Naive B cell (primary cell): ENCODE results near the gene MBNL3. TPM values are rescaled to one million over a fixed set of nuclear protein-coding genes. Genes with fewer than 3 reads are reported as not detected.
"Not testable (repeated sequence)": the region's sequence is repeated elsewhere in the genome, so short reads cannot be mapped to it uniquely, and the experiment has no call there.

Experiments used
- ATAC-seq, 2 donors: fragments of 150-1000 bp; cut with Tn5 transposase; 2 replicates each; pipeline ENCODE4 v1.10.0; 2021; ENCODE audit warnings: low read depth in 2 of 2, mild to moderate bottlenecking in 2 of 2, moderate library complexity in 2 of 2
- DNase-seq: peaks from one replicate; pipeline ENCODE4 v3.0.0; 2022
- H3K27ac Mint-ChIP-seq, 6 donors: one replicate each; pipeline ENCODE4 v1.8.0; 2020 to 2022; ENCODE audit warnings: mild to moderate bottlenecking in 6 of 6, mixed read lengths in 6 of 6, moderate library complexity in 5 of 6, inconsistent platforms in 2 of 6
- H3K27me3 Mint-ChIP-seq, 3 donors: one replicate each; pipeline ENCODE4 v1.8.0; 2021 to 2022; ENCODE audit warnings: mixed read lengths in 3 of 3, mild to moderate bottlenecking in 1 of 3
- H3K36me3 Mint-ChIP-seq, 2 donors: one replicate each; pipeline ENCODE4 v1.8.0; 2020 to 2022; ENCODE audit warnings: mixed read lengths in 2 of 2, inconsistent platforms in 1 of 2, mild to moderate bottlenecking in 1 of 2
- H3K4me1 Mint-ChIP-seq, 3 donors: one replicate each; pipeline ENCODE4 v1.8.0; 2020 to 2022; ENCODE audit warnings: mixed read lengths in 3 of 3, inconsistent platforms in 1 of 3, mild to moderate bottlenecking in 1 of 3, moderate library complexity in 1 of 3
- H3K4me3 Mint-ChIP-seq, 8 donors: one replicate each; pipeline ENCODE4 v1.8.0; 2020 to 2022; ENCODE audit warnings: mild to moderate bottlenecking in 8 of 8, mixed read lengths in 8 of 8, moderate library complexity in 8 of 8, inconsistent platforms in 2 of 8
- H3K9me3 Mint-ChIP-seq, 7 donors: one replicate each; pipeline ENCODE4 v1.8.0; 2020 to 2022; ENCODE audit warnings: mixed read lengths in 7 of 7, mild to moderate bottlenecking in 5 of 7, inconsistent platforms in 2 of 7, moderate library complexity in 1 of 7
- polyA plus RNA-seq, 6 donors: library from polyadenylated mRNA; unstranded; fragments of 300-500 nt; fragmentation: Illumina TruSeq; gene quantifications; one replicate each; pipeline ENCODE4 v1.2.3, GENCODE V29; 2021; ENCODE audit warnings: low read depth in 6 of 6

The MBNL3 gene
- polyA plus RNA-seq, 6 donors from 2014 or later: 82.4 to 129 (median 104) TPM

DNA sequence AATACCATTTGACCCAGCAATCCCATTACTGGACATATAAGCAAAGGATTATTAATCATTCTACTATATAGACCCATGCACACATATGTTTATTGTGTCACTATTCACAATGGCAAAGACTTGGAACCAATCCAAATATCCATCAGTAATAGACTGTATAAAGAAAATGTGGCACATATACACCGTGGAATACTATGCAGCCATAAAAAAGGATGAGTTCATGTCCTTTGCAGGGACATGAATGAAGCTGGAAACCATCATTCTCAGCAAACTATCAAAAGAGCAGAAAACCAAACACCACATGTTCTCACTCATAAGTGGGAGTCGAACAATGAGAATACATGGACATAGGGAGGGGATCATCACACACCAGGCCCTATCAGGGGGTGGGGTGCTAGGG is 161.9 kb downstream of the MBNL3 start:
- not testable (repeated sequence) for H3K4me3 Mint-ChIP-seq, H3K36me3 Mint-ChIP-seq, ATAC-seq, H3K27ac Mint-ChIP-seq, DNase-seq, H3K27me3 Mint-ChIP-seq, H3K4me1 Mint-ChIP-seq
- H3K9me3 Mint-ChIP-seq: peaks cover 0 to 13% (median 4%) of the 10 kb centered on the region in 7 donors
